ENCODE measurements around the gene DPP8.

GRCh38 chr15:65413760-65414144 lies 103.7 kb downstream of the DPP8 start:
- TF ChIP-seq CTCF (IDR thresholded peaks at IDR 0.05; ENCODE audit: low read length) (no peak), EZH2 (IDR thresholded peaks at IDR 0.05; ENCODE audit: borderline replicate concordance, low read length) (no peak)

Data from OCI-LY1 (cell line).